NCI-H2029 (cell line): ENCODE data around the gene ELP5.

ENCODE experiments used
- DNase-seq: peaks from one replicate; lab custom pipeline; 2025; lab: John Stamatoyannopoulos, UW

ELP5 gene

GRCh38 chr17:7219229-7219811 is 32.7 kb upstream of the ELP5 start:
- DNase-seq: no peak

GRCh38 chr17:7219812-7220592 is 32.0 kb upstream of the ELP5 start, which contains the start of the genes ACADVL and DLG4:
TSS of gene ACADVL (plus strand) at chr17:7219938. CDS start at chr17:7219985, 47 bp downstream.
TSS of gene DLG4 (minus strand) at chr17:7219836.
- no peak for DNase-seq

GRCh38 chr17:7220593-7221277 is 31.3 kb upstream of the ELP5 start:
- peak; percentile 15 for DNase-seq

- no peak for DNase-seq
Measured at GRCh38 chr17:7221278-7222092, 30.5 kb upstream of the ELP5 start.

- DNase-seq: no peak
Measured at GRCh38 chr17:7222093-7222971, 29.7 kb upstream of the ELP5 start.

GRCh38 chr17:7222972-7223292 is 29.1 kb upstream of the ELP5 start:
- no peak for DNase-seq

GRCh38 chr17:7223375-7223774 is 28.6 kb upstream of the ELP5 start:
- no peak for DNase-seq

- DNase-seq: no peak
Measured at GRCh38 chr17:7224110-7224509, 27.9 kb upstream of the ELP5 start.

- no peak for DNase-seq
Measured at GRCh38 chr17:7224661-7225111, 27.3 kb upstream of the ELP5 start.

- no peak for DNase-seq
Measured at GRCh38 chr17:7225711-7226331, 26.2 kb upstream of the ELP5 start.

- no peak for DNase-seq
Measured at GRCh38 chr17:7226721-7227710, 25.0 kb upstream of the ELP5 start.

GRCh38 chr17:7228920-7229319 is 23.1 kb upstream of the ELP5 start:
- no peak for DNase-seq

GRCh38 chr17:7229504-7229903 is 22.5 kb upstream of the ELP5 start:
- DNase-seq: no peak

- DNase-seq: no peak
Measured at GRCh38 chr17:7232114-7232513, 19.9 kb upstream of the ELP5 start.

GRCh38 chr17:7233701-7234082 is 18.3 kb upstream of the ELP5 start:
- DNase-seq: no peak

GRCh38 chr17:7234083-7234951 is 17.7 kb upstream of the ELP5 start, which contains the start of gene DVL2:
TSS of gene DVL2 (minus strand) at chr17:7234517. CDS start at chr17:7234262, 255 bp downstream.
- peak; percentile 78 for DNase-seq

GRCh38 chr17:7235693-7236665 is 16.0 kb upstream of the ELP5 start:
- no peak for DNase-seq
